Keratinocyte (primary cell): ENCODE results near the gene MRPL32. TPM values are rescaled to one million over a fixed set of nuclear protein-coding genes. Genes with fewer than 3 reads are reported as not detected.

Source experiments
- DNase-seq: peaks from one replicate; pipeline ENCODE4 v3.0.0-alpha.2; 2011; ENCODE audit warnings: low read depth, missing footprints, low spot score
- FAIRE-seq: peaks from 2 replicates; lab custom pipeline; 2011; peaks lifted over from hg19 to GRCh38; lab: Jason Lieb, UNC
- H2AFZ ChIP-seq: 2 replicates; pipeline ENCODE4 v1.6.0; 2012; ENCODE audit warnings: low read length, control low read depth, inconsistent platforms; ENCODE audit not compliant: control insufficient read depth
- H3K27ac ChIP-seq: 2 replicates; pipeline ENCODE4 v1.5.1; 2011; ENCODE audit warnings: low read length; ENCODE audit not compliant: control insufficient read depth, insufficient read depth
- H3K27me3 ChIP-seq: 3 replicates; pipeline ENCODE4 v1.6.0; 2011; ENCODE audit warnings: low read length; ENCODE audit not compliant: control insufficient read depth, insufficient read depth; ENCODE audit errors: extremely low read depth
- H3K36me3 ChIP-seq, 2 experiments: 2 replicates in 1 of 2; 3 replicates in 1 of 2; pipeline ENCODE4 v1.5.1; 2011; ENCODE audit warnings: low read length in 2 of 2, mild to moderate bottlenecking in 1 of 2; ENCODE audit not compliant: control insufficient read depth in 2 of 2, insufficient read depth in 2 of 2; ENCODE audit errors: extremely low read depth in 1 of 2
- H3K4me1 ChIP-seq: 3 replicates; pipeline ENCODE4 v1.5.1; 2011; ENCODE audit warnings: low read length; ENCODE audit not compliant: control insufficient read depth, insufficient read depth; ENCODE audit errors: extremely low read depth
- H3K4me2 ChIP-seq: 3 replicates; pipeline ENCODE4 v1.6.0; 2011; ENCODE audit warnings: low read depth, low read length; ENCODE audit not compliant: control insufficient read depth, insufficient read depth; ENCODE audit errors: extremely low read depth
- H3K4me3 ChIP-seq, 3 experiments: fragments of 200-600 bp in 1 of 3; sonication (generic) in 1 of 3; 2 replicates in 2 of 3; 3 replicates in 1 of 3; pipeline ENCODE4 v1.5.1; 2011 to 2016; ENCODE audit warnings: low read length in 3 of 3, mild to moderate bottlenecking in 3 of 3, control low read depth in 2 of 3, inconsistent platforms in 1 of 3, low read depth in 1 of 3, mixed read lengths in 1 of 3, mixed run types in 1 of 3, moderate library complexity in 1 of 3; ENCODE audit not compliant: control insufficient read depth in 2 of 3, insufficient read depth in 2 of 3; ENCODE audit errors: extremely low read depth in 1 of 3
- H3K79me2 ChIP-seq: 2 replicates; pipeline ENCODE4 v1.6.0; 2012; ENCODE audit warnings: low read length; ENCODE audit not compliant: control insufficient read depth, insufficient read depth
- H3K9ac ChIP-seq: 3 replicates; pipeline ENCODE4 v1.6.0; 2011; ENCODE audit warnings: low read length; ENCODE audit not compliant: control insufficient read depth, insufficient read depth; ENCODE audit errors: extremely low read depth
- H3K9me1 ChIP-seq: 3 replicates; pipeline ENCODE4 v1.6.0; 2011; ENCODE audit warnings: low read length; ENCODE audit not compliant: control insufficient read depth, insufficient read depth; ENCODE audit errors: extremely low read depth
- H3K9me3 ChIP-seq: 2 replicates; pipeline ENCODE4 v1.5.1; 2012; ENCODE audit warnings: low read depth, low read length; ENCODE audit not compliant: control insufficient read depth
- H4K20me1 ChIP-seq: 3 replicates; pipeline ENCODE4 v1.6.0; 2011; ENCODE audit warnings: low read length; ENCODE audit not compliant: control insufficient read depth, insufficient read depth; ENCODE audit errors: extremely low read depth
- CTCF ChIP-seq, 3 experiments: IDR thresholded peaks in 1 of 3; conservative IDR thresholded peaks in 1 of 3; optimal IDR thresholded peaks in 1 of 3; 2 replicates in 2 of 3; 3 replicates in 1 of 3; pipeline versions ENCODE3 to v1.5.1; 2011; ENCODE audit warnings: low read length in 3 of 3, mild to moderate bottlenecking in 3 of 3, moderate library complexity in 2 of 3, control low read depth in 1 of 3, inconsistent platforms in 1 of 3; ENCODE audit not compliant: insufficient read depth in 2 of 3; ENCODE audit errors: extremely low read depth in 1 of 3
- EZH2 ChIP-seq: IDR thresholded peaks from one replicate; pipeline ENCODE4 v1.6.1; 2012; ENCODE audit warnings: inconsistent platforms, mild to moderate bottlenecking, low read length, moderate library complexity
- dilution Hi-C: fragments of 300-500 bp; cut with MboI; formaldehyde crosslinking; loops from one replicate; pipeline ENCODE4 v1.7.0; 2020; ENCODE audit warnings: low sequenced_read_pairs; ENCODE audit not compliant: extremely low pct_ligation_motif_present
- polyA plus RNA-seq, 5 experiments: library from polyadenylated mRNA; depleted of rRNA in 3 of 5; stranded (reverse) in 3 of 5; stranded (forward) in 1 of 5; unstranded in 1 of 5; fragments of >200 nt; gene quantifications; 1 replicate in 1 of 5; 2 replicates in 3 of 5; 3 replicates in 1 of 5; pipeline versions ENCODE4 v1.2.1 to v1.2.3, GENCODE V29; 2011 to 2012; ENCODE audit warnings: missing spikeins in 2 of 5, low read depth in 1 of 5, low replicate concordance in 1 of 5

The MRPL32 gene
- polyA plus RNA-seq, 1 donor (not counting 4 experiments of a cell fraction or from before 2014, with no cell fraction given), result 86.1 TPM

- Histone ChIP-seq H3K27ac (no peak overlapping the region), H3K79me2 (peaks cover 66% of the 10 kb centered on the region), H3K4me1 (peaks cover 15% of the 10 kb centered on the region), H3K4me2 (no peak overlapping the region), H3K36me3 (peaks cover 11 to 19% of the 10 kb centered on the region in 2 experiments), H3K9me3 (no peaks in the 10 kb centered on the region), H3K9ac (no peak overlapping the region), H3K4me3 (no peak overlapping the region), H3K9me1 (no peaks in the 10 kb centered on the region), H2AFZ (no peak overlapping the region), H3K27me3 (no peaks in the 10 kb centered on the region), H4K20me1 (no peaks in the 10 kb centered on the region)
- TF ChIP-seq EZH2 (no peak), CTCF (optimal IDR thresholded peaks at IDR 0.05 in 1 of 3, IDR thresholded peaks at IDR 0.05 in 1 of 3, conservative IDR thresholded peaks at IDR 0.05 in 1 of 3; ENCODE audit: extremely low read depth in 1 of 3, insufficient read depth in 2 of 3, low read length in 3 of 3) (no peak)
- no peak for FAIRE-seq
- dilution Hi-C loops, result no loop called here
- DNase-seq, result no peak
Measured at GRCh38 chr7:42934291-42934690, 2.1 kb downstream of the MRPL32 start.

- Histone ChIP-seq H3K4me2 (no peak overlapping the region), H3K79me2 (peaks cover 50% of the 10 kb centered on the region), H3K9ac (no peak overlapping the region), H3K9me3 (no peaks in the 10 kb centered on the region), H3K9me1 (no peaks in the 10 kb centered on the region), H3K36me3 (peaks cover 11 to 19% of the 10 kb centered on the region in 2 experiments), H4K20me1 (no peaks in the 10 kb centered on the region), H3K27ac (no peak overlapping the region), H2AFZ (no peak overlapping the region), H3K4me1 (no peaks in the 10 kb centered on the region), H3K27me3 (no peaks in the 10 kb centered on the region), H3K4me3 (no peak overlapping the region)
- FAIRE-seq, result no peak
- dilution Hi-C loops, result no loop called here
- no peak for DNase-seq
- TF ChIP-seq CTCF (optimal IDR thresholded peaks at IDR 0.05 in 1 of 3, IDR thresholded peaks at IDR 0.05 in 1 of 3, conservative IDR thresholded peaks at IDR 0.05 in 1 of 3; ENCODE audit: extremely low read depth in 1 of 3, insufficient read depth in 2 of 3, low read length in 3 of 3) (no peak), EZH2 (no peak)
Measured at GRCh38 chr7:42935861-42936260, 3.7 kb downstream of the MRPL32 start.
